GM12878 (cell line): ENCODE measurements around the gene RCOR1. TPM values are rescaled to one million over a fixed set of nuclear protein-coding genes. Genes with fewer than 3 reads are reported as not detected.

Experiments used
- ATAC-seq: fragments of 200-7000 bp; cut with Tn5 transposase; 3 replicates; pipeline ENCODE4 v1.9.1; 2020; ENCODE audit warnings: mild to moderate bottlenecking, moderate library complexity
- BruUV-seq: library from RNA; stranded (reverse); fragments of 400-500 nt; replicated peaks from 2 replicates; lab custom pipeline; 2021; lab: Mats Ljungman, UMichigan
- CTCF ChIA-PET: fragments of 300-600 bp; sonication (Branson Sonifier 250); formaldehyde crosslinking; extraction: SDS; loops from one replicate; lab custom pipeline; 2021; ENCODE audit warnings: inconsistent platforms; lab: Yijun Ruan, JAX
- POLR2A ChIA-PET: fragments of 350-600 bp; formaldehyde crosslinking; extraction: SDS; loops from one replicate; lab custom pipeline; 2021; ENCODE audit warnings: inconsistent platforms; lab: Charles Lee
- RAD21 ChIA-PET: fragments of 300-600 bp; sonication (Branson Sonifier 250); formaldehyde crosslinking; loops from one replicate; lab custom pipeline; 2023; ENCODE audit warnings: antibody characterized with exemption; ENCODE audit not compliant: unreplicated experiment; lab: Charles Lee
- SMC1A ChIA-PET: fragments of 300-600 bp; sonication (Branson Sonifier 250); formaldehyde crosslinking; loops from one replicate; lab custom pipeline; 2023; ENCODE audit not compliant: unreplicated experiment, uncharacterized antibody; lab: Charles Lee
- DNase-seq: peaks from one replicate; pipeline ENCODE4 v3.0.0-alpha.2; 2011; ENCODE audit warnings: low read depth, low spot score
- FAIRE-seq: peaks from 3 replicates; lab custom pipeline; 2011; peaks lifted over from hg19 to GRCh38; lab: Jason Lieb, UNC
- H2AFZ ChIP-seq: 2 replicates; pipeline ENCODE4 v1.6.0; 2011; ENCODE audit warnings: low read depth, low read length, control low read depth; ENCODE audit not compliant: control insufficient read depth
- H3K27ac ChIP-seq: 2 replicates; pipeline ENCODE4 v1.5.1; 2011; ENCODE audit warnings: control low read depth; ENCODE audit not compliant: control insufficient read depth, insufficient read depth
- H3K27me3 ChIP-seq, 2 experiments: replicated peaks in 1 of 2; 2 replicates each; pipeline versions ENCODE4 v1.6.0 to v1.6.1; 2011; ENCODE audit warnings: low read length in 1 of 2; ENCODE audit not compliant: control insufficient read depth in 2 of 2, insufficient read depth in 2 of 2
- H3K36me3 ChIP-seq, 2 experiments: 2 replicates each; pipeline ENCODE4 v1.5.1; 2011; ENCODE audit warnings: low read length in 1 of 2; ENCODE audit not compliant: control insufficient read depth in 2 of 2, insufficient read depth in 2 of 2
- H3K4me1 ChIP-seq: 2 replicates; pipeline ENCODE4 v1.6.1; 2011; ENCODE audit warnings: mild to moderate bottlenecking, low read length, moderate library complexity, mixed read lengths; ENCODE audit not compliant: control insufficient read depth, insufficient read depth
- H3K4me2 ChIP-seq: 2 replicates; pipeline ENCODE4 v1.6.0; 2011; ENCODE audit warnings: control low read depth; ENCODE audit not compliant: control insufficient read depth, insufficient read depth
- H3K4me3 ChIP-seq: fragments of 200-600 bp; sonication (generic); 2 replicates; pipeline ENCODE4 v1.5.1; 2016
- H3K79me2 ChIP-seq: 2 replicates; pipeline ENCODE4 v1.6.0; 2011; ENCODE audit warnings: low read length; ENCODE audit not compliant: control insufficient read depth, insufficient read depth
- H3K9ac ChIP-seq: 2 replicates; pipeline ENCODE4 v1.8.0; 2011; ENCODE audit warnings: low read length, control low read depth, mixed read lengths; ENCODE audit not compliant: control insufficient read depth, insufficient read depth
- H3K9me3 ChIP-seq: replicated peaks from 3 replicates; pipeline ENCODE4 v1.5.1; 2011; ENCODE audit warnings: mild to moderate bottlenecking, low read length; ENCODE audit not compliant: control insufficient read depth, insufficient read depth
- H4K20me1 ChIP-seq: 2 replicates; pipeline ENCODE4 v1.6.0; 2011; ENCODE audit not compliant: control insufficient read depth, insufficient read depth
- BACH1 ChIP-seq: fragments of 450-650 bp; IDR thresholded peaks from 2 replicates; pipeline ENCODE4 v1.6.1; 2017; ENCODE audit warnings: mild to moderate bottlenecking, borderline replicate concordance
- BMI1 ChIP-seq: fragments of 450-650 bp; IDR thresholded peaks from 2 replicates; pipeline ENCODE4 v1.6.1; 2016; ENCODE audit warnings: mild to moderate bottlenecking, moderate library complexity, borderline replicate concordance
- DPF2 ChIP-seq: fragments of 450-650 bp; IDR thresholded peaks from 2 replicates; pipeline ENCODE4 v1.6.1; 2017; ENCODE audit warnings: mild to moderate bottlenecking
- FOS ChIP-seq: IDR thresholded peaks from 3 replicates; pipeline ENCODE4 v1.6.1; 2011; ENCODE audit warnings: borderline replicate concordance; ENCODE audit not compliant: insufficient read length; ENCODE audit errors: extremely low read depth
- LARP7 ChIP-seq: fragments of 450-650 bp; IDR thresholded peaks from 2 replicates; pipeline ENCODE4 v1.6.1; 2017; ENCODE audit warnings: mild to moderate bottlenecking
- MTA2 ChIP-seq: fragments of 450-650 bp; IDR thresholded peaks from 2 replicates; pipeline ENCODE4 v1.6.1; 2016; ENCODE audit warnings: low read depth, mild to moderate bottlenecking, moderate library complexity
- MYB ChIP-seq: fragments of 150-350 bp; IDR thresholded peaks from 2 replicates; pipeline ENCODE4 v1.6.1; 2014; ENCODE audit warnings: mild to moderate bottlenecking, low read depth, low read length, borderline replicate concordance
- POLR2AphosphoS2 ChIP-seq: IDR thresholded peaks from 2 replicates; pipeline ENCODE4 v1.6.1; 2011; ENCODE audit warnings: low read depth, mild to moderate bottlenecking, low read length, improper control_type of control experiment, moderate library complexity
- POLR2AphosphoS5 ChIP-seq: IDR thresholded peaks from 2 replicates; pipeline ENCODE4 v1.6.1; 2011; ENCODE audit warnings: mild to moderate bottlenecking, low read length, inconsistent platforms
- RUNX3 ChIP-seq: IDR thresholded peaks from 2 replicates; pipeline ENCODE4 v1.6.1; 2012; ENCODE audit warnings: low read length, inconsistent platforms
- SREBF2 ChIP-seq: IDR thresholded peaks from 2 replicates; pipeline ENCODE4 v1.6.1; 2012; ENCODE audit warnings: mild to moderate bottlenecking, low read length
- TCF12 ChIP-seq: IDR thresholded peaks from 2 replicates; pipeline ENCODE4 v1.6.1; 2011; ENCODE audit warnings: low read depth, mild to moderate bottlenecking, low read length
- ZNF217 ChIP-seq: fragments of 450-650 bp; IDR thresholded peaks from 2 replicates; pipeline ENCODE4 v1.6.1; 2017; ENCODE audit warnings: antibody characterized with exemption, mild to moderate bottlenecking
- ZNF384 ChIP-seq: IDR thresholded peaks from 2 replicates; pipeline ENCODE4 v1.6.1; 2012; ENCODE audit warnings: low read depth, mild to moderate bottlenecking, low read length, improper control_type of control experiment, borderline replicate concordance
- WGBS: methylation state at CpG from one replicate; pipeline ENCODE4 v1.1.6; 2016; ENCODE audit warnings: low lambda C conversion rate; ENCODE audit not compliant: insufficient replicate concordance, insufficient coverage; ENCODE audit errors: missing lambda C conversion rate; 5-methylcytosine and 5-hydroxymethylcytosine counted together
- in situ Hi-C: fragments of 300-500 bp; cut with MboI; formaldehyde crosslinking; loops from 9 replicates; pipeline ENCODE4 v1.14.3; 2018; ENCODE audit warnings: mixed read lengths
- intact Hi-C: fragments of 100-400 bp; cut with micrococcal nuclease; formaldehyde crosslinking; loops from one replicate; pipeline ENCODE4 v1.14.2; 2022; ENCODE audit not compliant: unreplicated experiment
- polyA plus RNA-seq, 11 experiments: library from polyadenylated mRNA; depleted of rRNA in 4 of 11; unstranded in 6 of 11; stranded (reverse) in 5 of 11; fragments of >200 nt; fragmentation: Nextera tagmentation in 4 of 11; fragmentation: Illumina TruSeq in 1 of 11; extraction: Ambion mirVana in 4 of 11; extraction: Trizol in 1 of 11; gene quantifications; 1 replicate in 1 of 11; 2 replicates in 10 of 11; pipeline versions ENCODE4 v1.2.1 to v1.2.3, GENCODE V29; 2011 to 2016; ENCODE audit warnings: inconsistent platforms in 2 of 11, missing spikeins in 2 of 11, low read depth in 1 of 11
- total RNA-seq, 4 experiments: library from RNA; depleted of rRNA in 3 of 4; stranded (reverse); fragments of >200 nt in 3 of 4; fragmentation: Illumina TruSeq in 1 of 4; extraction: Trizol in 1 of 4; gene quantifications; 2 replicates each; pipeline versions ENCODE4 v1.2.1 to v1.2.3, GENCODE V29; 2013 to 2021
- TF ChIP-seq, protein P1 (sequence below): fragments of 450-650 bp; IDR thresholded peaks from 2 replicates; pipeline ENCODE4 v1.6.1; 2017; ENCODE audit warnings: mild to moderate bottlenecking
- TF ChIP-seq, protein P2 (sequence below): IDR thresholded peaks from 2 replicates; pipeline ENCODE4 v1.6.1; 2012; ENCODE audit warnings: improper control_type of control experiment, low read depth, low read length; ENCODE audit not compliant: insufficient replicate concordance

Gene RCOR1
- total and polyA plus RNA-seq, 10 of the 15 experiments (the other 5 are each of a cell fraction or from before 2014, with no cell fraction given): 1.6 to 12.2 (median 4.4) TPM

DNA sequence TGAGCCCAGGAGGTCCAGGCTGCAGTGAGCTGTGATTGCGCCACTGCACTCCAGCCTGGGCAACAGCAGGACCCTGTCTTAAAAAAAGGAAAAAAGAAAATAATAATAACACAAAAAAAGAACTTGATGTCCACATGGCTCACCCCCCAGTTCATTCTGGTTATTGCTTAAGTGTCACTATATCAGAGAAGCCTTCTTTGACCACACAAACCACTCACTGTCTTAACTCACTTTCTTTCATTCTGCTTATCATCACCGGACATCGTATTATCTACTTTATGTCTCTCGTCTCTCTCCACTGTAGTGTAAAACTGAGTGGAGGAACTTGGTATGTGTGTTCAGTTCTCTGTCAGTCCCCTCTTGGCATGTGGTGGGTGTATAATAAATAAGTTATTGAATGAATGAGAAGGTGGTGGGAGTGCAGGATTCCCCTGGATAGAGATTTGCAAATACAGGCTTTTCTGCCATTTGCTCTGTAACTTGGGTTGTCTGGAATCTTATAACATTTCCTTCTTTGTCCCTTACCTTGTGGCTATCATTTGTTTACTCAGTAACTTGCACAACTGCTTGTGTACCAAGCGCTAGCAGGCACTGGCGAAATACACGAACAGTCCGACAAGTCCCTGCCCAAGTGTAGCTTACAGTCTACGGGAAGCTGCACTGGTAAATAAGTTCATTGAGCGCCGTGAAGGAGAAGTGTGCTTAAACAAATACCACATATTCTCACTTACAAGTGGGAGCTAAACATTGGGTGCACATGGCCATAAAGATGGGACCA lies 98.2 kb downstream of the RCOR1 start (continued):
- TF ChIP-seq MYB: no peak

DNA sequence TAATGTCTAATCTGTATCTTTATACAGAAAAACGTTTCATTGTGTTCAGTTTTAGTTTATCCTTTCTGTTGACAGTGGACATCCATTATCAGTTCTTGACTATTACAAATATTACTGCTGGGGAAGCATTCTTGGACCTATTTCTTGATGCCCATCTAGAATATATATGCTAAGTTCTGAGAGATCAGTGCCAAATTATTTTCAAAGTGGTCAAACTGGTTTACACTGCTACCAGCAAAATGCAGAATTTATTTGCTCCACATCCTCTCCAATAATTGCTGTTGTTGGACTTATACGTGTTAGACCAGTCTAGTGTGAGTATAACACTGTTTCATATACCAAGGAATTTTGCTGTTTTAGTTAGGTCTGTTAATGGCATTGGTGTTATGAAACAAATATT lies 99.3 kb downstream of the RCOR1 start:
- ATAC-seq: no peak
- Histone ChIP-seq H3K4me1 (peaks cover 12% of the 10 kb centered on the region), H3K27me3 (no peaks in the 10 kb centered on the region), H3K9me3 (no peaks in the 10 kb centered on the region), H2AFZ (no peak overlapping the region), H3K27ac (no peak overlapping the region), H3K4me3 (no peak overlapping the region), H4K20me1 (no peaks in the 10 kb centered on the region), H3K4me2 (no peak overlapping the region), H3K79me2 (peaks cover 20% of the 10 kb centered on the region), H3K9ac (no peak overlapping the region), H3K36me3 (no peaks in the 10 kb centered on the region)
- CTCF ChIA-PET: interaction anchor here (0.9 to 6.5 kb wide), 3 partner anchors 91 to 225 kb away, joined by 3 to 62 read pairs (median 47); no protein-coding TSS in a partner anchor
- TF ChIP-seq POLR2AphosphoS2 (no peak), SREBF2 (no peak), RUNX3 (no peak), FOS (no peak), MTA2 (no peak), ZNF217 (no peak), LARP7 (no peak), POLR2AphosphoS5 (no peak), BACH1 (no peak), DPF2 (no peak), BMI1 (no peak), ZNF384 (no peak), TCF12 (no peak)
- TF ChIP-seq, protein P1, sequence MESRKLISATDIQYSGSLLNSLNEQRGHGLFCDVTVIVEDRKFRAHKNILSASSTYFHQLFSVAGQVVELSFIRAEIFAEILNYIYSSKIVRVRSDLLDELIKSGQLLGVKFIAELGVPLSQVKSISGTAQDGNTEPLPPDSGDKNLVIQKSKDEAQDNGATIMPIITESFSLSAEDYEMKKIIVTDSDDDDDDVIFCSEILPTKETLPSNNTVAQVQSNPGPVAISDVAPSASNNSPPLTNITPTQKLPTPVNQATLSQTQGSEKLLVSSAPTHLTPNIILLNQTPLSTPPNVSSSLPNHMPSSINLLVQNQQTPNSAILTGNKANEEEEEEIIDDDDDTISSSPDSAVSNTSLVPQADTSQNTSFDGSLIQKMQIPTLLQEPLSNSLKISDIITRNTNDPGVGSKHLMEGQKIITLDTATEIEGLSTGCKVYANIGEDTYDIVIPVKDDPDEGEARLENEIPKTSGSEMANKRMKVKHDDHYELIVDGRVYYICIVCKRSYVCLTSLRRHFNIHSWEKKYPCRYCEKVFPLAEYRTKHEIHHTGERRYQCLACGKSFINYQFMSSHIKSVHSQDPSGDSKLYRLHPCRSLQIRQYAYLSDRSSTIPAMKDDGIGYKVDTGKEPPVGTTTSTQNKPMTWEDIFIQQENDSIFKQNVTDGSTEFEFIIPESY: no peak
- TF ChIP-seq, protein P2, sequence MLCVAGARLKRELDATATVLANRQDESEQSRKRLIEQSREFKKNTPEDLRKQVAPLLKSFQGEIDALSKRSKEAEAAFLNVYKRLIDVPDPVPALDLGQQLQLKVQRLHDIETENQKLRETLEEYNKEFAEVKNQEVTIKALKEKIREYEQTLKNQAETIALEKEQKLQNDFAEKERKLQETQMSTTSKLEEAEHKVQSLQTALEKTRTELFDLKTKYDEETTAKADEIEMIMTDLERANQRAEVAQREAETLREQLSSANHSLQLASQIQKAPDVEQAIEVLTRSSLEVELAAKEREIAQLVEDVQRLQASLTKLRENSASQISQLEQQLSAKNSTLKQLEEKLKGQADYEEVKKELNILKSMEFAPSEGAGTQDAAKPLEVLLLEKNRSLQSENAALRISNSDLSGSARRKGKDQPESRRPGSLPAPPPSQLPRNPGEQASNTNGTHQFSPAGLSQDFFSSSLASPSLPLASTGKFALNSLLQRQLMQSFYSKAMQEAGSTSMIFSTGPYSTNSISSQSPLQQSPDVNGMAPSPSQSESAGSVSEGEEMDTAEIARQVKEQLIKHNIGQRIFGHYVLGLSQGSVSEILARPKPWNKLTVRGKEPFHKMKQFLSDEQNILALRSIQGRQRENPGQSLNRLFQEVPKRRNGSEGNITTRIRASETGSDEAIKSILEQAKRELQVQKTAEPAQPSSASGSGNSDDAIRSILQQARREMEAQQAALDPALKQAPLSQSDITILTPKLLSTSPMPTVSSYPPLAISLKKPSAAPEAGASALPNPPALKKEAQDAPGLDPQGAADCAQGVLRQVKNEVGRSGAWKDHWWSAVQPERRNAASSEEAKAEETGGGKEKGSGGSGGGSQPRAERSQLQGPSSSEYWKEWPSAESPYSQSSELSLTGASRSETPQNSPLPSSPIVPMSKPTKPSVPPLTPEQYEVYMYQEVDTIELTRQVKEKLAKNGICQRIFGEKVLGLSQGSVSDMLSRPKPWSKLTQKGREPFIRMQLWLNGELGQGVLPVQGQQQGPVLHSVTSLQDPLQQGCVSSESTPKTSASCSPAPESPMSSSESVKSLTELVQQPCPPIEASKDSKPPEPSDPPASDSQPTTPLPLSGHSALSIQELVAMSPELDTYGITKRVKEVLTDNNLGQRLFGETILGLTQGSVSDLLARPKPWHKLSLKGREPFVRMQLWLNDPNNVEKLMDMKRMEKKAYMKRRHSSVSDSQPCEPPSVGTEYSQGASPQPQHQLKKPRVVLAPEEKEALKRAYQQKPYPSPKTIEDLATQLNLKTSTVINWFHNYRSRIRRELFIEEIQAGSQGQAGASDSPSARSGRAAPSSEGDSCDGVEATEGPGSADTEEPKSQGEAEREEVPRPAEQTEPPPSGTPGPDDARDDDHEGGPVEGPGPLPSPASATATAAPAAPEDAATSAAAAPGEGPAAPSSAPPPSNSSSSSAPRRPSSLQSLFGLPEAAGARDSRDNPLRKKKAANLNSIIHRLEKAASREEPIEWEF: no peak
- no TSS peak for BruUV-seq
- intact Hi-C loops (loop anchor here (5.0 to 10.0 kb wide), 3 partner anchors 169 to 603 kb away; partner anchors contain the start of gene CDC42BPB), in situ Hi-C loops (no loop called here)
- no peak for DNase-seq
- POLR2A ChIA-PET: no interaction called here
- SMC1A ChIA-PET: interaction anchor here (0.6 to 2.6 kb wide), 5 partner anchors 10 to 225 kb away, joined by 3 to 5 read pairs (median 3); no protein-coding TSS in a partner anchor
- 50% methylated on average over 2 of the region's 2 CpGs for WGBS
- no peak for FAIRE-seq
- RAD21 ChIA-PET: no interaction called here
